Stimulated activated CD8-positive, alpha-beta memory T cell treated with anti-CD3 and anti-CD28 coated beads, Interleukin-12 subunit alpha, Interleukin-12 subunit beta, amount 100 ng/mL, for 24 hours (primary cell): ENCODE results near the gene GNAT1.

Source experiments
- DNase-seq: peaks from one replicate; pipeline ENCODE4 v3.0.0-alpha.2; 2020; ENCODE audit errors: extremely low read depth

Gene GNAT1

GRCh38 chr3:50163572-50164455, 27.6 kb upstream of the GNAT1 start:
- no peak for DNase-seq

- DNase-seq: no peak
Measured at GRCh38 chr3:50164481-50164880, 26.9 kb upstream of the GNAT1 start.

DNA sequence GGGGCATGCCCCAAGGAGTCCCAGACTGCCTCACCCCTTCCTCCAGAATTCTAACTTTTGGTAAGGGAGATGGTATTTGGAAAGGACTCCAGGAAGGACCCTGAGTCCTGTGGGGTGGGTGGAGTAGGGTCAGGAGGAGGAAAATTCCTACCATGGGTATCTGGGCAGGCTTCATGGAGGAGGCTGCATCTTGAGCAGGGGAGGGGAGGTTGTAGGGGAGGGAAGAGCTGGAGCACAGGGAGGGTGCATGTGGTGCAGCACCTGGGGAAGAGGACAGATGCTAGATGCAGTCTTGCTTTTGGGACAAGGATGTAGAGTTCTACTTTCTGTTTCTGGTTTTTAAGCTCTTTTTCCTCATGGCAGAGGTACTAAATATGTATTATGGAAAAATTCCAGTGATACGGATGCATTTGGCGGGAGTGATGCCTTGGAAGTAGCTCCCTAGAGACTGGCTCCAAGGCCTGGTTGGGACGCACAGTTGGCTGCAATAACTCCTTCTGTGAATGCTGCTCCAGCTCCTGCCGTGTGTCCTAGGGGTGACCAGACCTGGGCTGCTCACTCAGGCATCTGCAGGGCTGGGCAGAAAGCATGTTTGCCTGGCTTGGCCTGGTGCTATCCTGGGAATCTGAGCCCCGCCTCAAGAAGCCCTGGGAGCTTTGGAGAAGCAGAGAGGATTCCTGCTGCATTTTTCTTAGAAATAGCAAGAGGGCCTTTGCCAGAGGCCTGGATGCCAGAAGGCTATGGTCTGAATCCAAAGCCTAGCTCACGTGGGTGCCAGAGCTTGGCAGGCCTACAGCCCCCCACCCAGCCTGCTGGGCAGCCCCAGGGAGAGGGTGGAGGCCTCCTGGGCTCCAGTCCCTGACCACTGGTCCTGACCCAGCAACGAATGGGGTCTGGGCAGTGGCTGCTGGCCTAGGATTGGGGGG, 26.2 kb upstream of the GNAT1 start:
- DNase-seq: no peak

DNA sequence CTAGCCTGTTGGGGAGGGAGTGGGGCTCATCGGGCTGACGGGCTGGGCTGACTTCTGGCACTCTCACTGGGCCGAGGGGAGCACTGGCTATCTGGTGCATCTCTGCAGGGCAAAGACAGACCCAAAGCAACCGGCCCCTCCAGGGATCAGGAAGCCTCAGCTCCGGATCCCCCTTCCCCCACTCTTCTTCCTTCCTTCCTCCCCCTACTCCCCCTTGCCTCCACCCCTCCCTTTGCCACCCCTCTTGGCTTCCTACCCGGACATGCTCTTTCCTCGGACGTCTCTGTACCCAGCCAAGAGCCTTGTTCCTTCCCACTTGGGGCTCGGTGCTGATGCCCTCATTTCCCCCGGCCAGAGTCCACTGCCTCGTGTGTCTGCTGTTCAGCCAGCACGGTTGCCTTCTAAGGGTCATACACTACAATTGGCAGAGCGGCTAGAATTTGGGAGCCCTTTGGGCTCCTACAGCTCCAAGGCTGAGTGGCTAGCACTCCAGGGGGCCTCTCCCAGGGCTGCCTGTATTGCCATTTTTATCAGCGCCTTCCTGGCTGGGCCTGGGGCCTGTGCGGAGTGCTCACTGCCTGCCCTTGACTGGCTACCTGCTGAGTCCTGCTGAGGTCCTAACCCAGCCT, 25.4 kb upstream of the GNAT1 start:
- no peak for DNase-seq

DNA sequence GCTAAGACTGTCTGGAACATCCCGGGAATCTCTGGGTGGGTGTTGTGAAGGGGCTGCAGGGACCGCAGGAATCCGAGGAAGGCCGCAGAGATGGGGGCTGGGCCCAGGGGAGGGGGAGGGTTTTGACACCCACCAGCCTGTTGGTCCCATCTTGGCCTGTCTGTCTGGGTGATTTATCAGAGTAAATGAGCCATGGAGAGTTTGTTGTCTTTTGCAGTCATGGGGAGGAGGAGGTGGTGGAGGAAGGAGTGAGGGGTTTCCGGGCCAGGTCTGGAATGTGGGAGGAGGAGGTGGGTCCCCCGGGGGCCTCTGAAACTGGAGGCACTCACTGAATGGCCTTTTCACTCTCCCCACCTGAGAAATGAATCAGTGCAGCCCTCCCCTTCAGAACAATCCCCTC, 24.8 kb upstream of the GNAT1 start:
- no peak for DNase-seq

DNA sequence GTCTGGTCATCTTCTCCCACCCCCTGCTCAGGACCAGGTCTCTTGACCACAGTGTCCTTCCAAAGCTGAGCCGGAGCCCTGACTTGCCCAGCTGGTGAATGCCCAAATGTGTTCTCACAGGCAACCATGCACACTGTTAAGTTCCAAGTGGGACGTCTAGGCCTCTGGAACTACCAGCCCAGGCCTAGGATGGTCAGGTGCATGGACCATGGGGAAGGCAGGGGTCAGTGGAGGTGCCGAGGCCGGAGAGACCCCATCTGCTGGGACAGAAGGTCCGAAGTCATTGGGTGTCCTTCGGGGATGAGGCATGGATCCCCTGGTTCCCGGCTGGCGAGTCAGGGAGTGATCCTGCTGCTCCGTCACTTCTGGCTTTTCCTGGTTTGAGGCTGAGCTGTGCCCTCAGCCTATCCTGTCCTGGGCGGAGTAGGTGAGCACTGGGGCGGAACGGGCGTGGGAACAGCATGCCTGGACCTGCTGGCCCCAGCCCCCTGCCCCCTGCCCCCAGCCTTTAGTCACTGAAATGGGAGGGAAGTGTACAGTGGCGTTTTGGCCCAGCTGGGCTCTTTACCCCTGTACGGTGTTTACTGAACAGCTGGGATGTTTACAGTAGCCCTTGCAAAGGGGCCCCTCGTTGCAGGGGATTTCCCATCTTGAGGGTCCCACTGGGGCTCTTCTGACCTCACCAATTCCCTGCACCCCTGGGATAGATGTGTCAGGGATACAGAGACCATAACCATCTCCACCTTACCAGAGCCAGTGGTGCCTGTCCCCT, 24.2 kb upstream of the GNAT1 start:
- DNase-seq: no peak

DNA sequence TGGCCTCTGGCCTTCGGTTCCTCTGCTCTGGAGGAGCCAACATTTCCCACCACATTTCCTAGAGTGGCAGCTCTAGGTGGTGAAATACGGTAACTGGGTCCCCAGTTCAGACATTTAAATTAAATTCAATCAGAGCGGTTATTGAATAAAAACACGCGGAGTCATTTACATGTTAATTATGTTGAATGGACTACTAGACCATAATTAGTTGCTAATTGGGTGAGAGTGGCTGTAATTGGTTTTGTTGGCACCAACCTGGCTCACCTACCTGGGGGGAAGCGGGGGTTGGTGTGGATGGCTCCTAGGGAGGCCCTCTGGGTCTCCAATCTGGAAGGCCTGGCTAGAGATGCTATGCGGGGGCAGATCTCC, 23.6 kb upstream of the GNAT1 start:
- DNase-seq: no peak

DNA sequence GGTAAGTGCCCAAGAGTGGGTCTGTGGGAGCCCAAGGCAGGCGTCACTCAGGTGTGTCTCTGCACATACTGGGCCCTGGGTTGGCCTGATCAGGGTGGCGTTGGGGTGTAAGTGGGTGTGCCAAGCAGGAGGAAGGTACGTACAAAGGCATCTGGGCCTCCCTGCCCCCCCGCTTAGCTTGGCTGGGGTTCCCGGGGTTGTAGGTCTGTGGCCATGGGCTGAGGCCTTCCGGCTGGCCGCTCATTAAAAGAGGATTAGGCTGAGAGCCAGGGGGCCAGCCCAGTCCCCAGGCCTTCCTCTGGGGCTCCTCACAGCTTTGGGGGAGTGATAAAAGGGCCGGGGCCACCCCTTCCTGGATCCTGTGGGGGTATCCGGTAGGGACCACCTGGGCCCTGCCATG, 23.0 kb upstream of the GNAT1 start:
- DNase-seq: no peak

DNA sequence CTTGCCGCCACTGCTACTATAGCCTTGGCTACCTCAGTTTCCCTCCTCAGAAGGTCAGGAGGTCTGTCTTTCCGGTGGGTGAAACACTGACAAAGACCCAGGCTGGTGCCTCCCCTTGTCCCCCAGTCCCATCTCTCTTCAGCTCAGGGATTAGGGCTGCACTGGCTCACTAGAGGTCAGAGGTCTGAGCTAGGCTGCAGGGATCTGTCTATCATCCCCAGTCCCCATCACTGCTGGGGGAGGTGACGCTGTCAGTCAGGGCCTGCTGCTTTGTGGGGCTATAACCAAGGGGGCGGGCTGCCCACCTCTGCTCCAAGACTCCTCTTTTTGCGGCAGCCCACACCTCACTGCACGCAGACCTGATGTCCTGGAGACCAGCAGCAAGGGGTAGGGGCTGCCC, 22.6 kb upstream of the GNAT1 start:
- DNase-seq: no peak

- DNase-seq: no peak
Measured at GRCh38 chr3:50169232-50169832, 22.1 kb upstream of the GNAT1 start.

- DNase-seq: no peak
Measured at GRCh38 chr3:50169858-50170257, 21.6 kb upstream of the GNAT1 start.

GRCh38 chr3:50170689-50171088, 20.7 kb upstream of the GNAT1 start:
- DNase-seq: no peak

- DNase-seq: no peak
Measured at GRCh38 chr3:50171540-50172301, 19.7 kb upstream of the GNAT1 start.

DNA sequence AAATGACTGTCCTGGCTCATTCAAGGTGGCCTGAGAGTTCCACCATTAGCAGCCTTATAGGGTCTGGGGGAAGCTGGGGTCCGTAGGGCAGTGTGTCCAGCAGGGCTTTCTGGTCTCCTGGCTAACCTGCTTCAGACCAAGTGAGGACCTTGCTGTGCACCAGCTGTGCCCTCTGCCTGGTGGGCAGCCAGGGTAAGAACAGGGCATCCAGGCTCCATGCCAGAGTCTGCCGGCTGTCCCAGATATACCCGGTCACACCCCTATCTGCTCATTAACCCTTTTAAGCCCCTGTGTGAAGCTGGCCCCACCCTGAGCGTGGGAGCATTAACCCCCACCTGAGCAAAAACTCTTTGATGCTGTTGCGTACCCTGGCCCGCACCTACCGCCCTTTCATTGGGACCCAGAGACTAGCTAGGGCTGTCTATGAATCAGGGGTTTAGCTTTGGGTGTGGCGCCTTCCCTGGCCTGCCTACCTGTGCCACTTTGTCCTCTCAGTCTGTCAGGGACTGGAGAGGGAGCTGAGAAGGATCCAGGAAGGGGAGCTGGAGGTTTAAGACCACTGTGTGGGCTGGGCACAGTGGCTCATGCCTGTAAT, 18.7 kb upstream of the GNAT1 start:
- DNase-seq: no peak

GRCh38 chr3:50173685-50174516, 17.5 kb upstream of the GNAT1 start:
- DNase-seq: no peak

- no peak for DNase-seq
Measured at GRCh38 chr3:50174517-50174895, 16.9 kb upstream of the GNAT1 start.

GRCh38 chr3:50174947-50175524, 16.4 kb upstream of the GNAT1 start:
- no peak for DNase-seq

DNA sequence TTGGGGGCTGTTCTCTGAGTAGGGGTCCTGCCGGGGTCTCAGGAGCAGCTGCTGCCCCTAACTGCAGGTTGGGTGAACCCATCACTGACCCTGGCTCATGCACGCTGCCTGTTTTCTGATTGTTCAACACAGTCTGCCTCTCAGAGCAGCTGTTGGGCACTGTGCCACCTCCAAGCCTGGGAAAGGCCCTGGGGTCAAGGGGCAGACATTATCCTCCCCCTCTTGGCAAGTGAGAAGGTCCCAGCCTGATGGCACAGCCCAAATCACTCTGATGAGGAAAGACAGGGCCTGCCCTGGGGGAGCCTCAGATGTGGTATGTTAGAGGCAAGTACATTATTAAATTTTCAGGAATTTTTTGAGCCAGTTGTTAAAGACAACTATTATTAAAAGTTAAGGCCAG, 14.1 kb upstream of the GNAT1 start:
- DNase-seq: no peak

DNA sequence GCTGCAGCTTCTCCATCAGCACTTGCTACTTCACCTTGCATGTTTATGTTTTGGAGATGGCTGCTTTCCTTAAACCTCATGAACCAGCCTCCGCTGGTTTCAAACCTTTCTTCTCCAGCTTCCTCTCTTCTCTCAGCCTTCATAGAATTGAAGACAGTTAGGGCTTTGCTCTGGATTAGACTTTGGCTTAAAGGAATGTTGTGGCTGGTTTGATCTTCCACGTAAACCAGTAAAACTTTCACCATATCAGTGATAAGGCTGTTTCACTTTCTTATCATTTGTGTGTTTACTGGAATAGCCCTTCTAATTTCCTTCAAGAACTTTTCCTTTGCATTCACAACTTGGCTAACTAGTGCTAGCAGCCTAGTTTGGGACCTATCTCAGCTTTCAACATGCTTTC, 11.7 kb upstream of the GNAT1 start:
- DNase-seq: no peak
